DMS153 (cell line): ENCODE measurements around the gene LNP1.
"Not testable (repeated sequence)": the region's sequence is repeated elsewhere in the genome, so short reads cannot be mapped to it uniquely, and the experiment has no call there.

Experiments
- DNase-seq: peaks from one replicate; lab custom pipeline; 2025; lab: John Stamatoyannopoulos, UW

Gene LNP1

DNA sequence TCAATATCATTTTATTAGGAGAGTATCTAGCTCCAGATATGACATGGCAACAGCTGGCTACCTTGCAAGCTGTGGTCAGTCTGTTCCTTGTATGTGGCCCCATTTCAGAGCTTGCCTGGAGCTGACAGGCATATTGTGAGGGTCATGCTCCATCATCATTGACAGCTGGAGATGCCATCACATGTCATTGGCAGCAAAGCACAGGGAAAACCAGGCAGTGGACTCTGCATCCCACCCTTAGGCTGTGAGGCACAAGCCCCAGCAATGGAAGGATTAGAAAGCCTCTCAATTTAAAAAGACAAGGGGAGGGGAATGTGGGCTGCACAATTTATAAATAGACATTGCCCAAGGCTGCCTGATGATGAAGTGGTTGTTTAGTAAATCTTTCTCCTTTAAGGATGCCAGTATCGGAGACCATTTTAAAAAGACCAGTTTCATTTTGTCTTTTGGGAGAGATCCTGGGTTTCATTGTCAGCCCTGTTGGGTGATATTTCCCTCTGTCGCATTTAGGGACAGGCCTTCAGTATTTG, 27.9 kb downstream of the LNP1 start:
- DNase-seq = no peak

DNA sequence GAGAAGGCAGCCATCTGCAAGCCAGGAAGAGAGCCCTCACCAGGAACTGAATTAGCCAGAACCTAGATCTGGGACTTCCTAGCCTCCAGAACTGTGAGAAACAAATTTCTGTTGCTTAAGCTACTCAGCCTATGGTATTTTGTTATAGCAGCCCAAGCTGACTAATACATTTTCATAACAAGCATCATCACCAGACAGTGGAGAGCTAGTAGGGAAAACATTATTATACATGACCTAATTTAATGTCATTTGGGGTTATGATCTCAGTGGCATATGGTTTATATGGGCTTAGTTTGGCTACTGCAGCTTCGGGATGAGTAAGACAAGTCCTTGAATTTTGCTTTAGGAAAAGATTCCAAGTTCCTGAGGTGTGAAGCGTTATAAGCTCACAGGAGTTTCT, 35.6 kb downstream of the LNP1 start:
- no peak for DNase-seq

DNA sequence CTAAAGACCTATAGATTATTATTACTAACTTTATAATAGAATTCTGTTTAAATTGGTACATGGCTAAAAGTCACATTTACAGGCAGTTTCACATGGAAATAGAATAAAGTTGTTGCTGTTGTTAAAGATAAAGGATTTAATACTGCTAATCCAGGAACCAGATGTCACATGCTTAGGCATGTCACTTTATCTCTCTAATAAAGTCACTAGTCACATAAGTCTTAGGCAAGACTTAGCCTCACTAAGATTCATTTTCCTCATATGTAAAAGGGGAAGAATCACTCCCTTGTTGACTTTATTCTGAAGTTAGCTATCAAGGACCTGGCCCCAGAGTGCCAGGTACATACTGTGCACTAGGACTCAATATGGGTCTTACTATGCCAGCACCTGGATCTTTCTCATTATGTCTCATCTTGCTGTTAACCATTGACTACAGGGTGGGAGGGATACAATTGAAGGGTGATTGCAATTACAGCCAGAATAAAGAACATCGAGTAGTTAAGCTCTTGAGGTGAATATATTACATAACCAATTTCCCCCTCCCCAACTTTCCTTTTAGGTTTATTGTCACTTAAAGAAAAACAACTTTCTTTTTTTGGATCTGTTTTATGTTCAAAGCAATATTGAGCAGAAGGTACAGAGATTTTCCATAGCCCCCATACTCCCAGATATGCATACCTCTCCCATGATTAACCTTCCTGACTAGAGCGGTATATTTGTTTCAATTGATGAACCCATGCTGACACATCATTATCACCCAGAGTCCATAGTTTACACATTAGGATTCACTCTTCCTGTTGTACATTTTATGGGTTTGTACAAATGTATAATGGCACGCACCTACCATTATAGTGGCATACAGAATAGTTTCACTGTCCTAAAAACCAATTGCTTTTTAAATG, 36.6 kb downstream of the LNP1 start:
- no peak for DNase-seq

DNA sequence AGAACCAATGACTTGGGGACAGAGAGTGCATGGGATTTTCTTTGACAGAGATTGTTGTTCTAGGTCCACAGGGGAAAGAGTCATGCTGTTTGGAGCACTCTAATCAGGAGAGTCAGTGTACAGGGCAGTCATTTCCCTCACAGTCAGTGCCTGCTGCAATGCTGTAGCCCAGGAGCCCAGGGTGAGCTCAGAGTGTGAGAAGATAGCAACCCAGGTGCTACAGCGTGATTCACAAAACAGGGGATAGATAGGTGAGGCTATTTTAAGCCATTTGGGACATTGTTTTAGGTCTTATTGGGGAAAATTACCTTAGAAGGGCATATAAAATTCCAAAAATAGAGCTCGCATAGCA, 37.3 kb downstream of the LNP1 start:
- DNase-seq = no peak

DNA sequence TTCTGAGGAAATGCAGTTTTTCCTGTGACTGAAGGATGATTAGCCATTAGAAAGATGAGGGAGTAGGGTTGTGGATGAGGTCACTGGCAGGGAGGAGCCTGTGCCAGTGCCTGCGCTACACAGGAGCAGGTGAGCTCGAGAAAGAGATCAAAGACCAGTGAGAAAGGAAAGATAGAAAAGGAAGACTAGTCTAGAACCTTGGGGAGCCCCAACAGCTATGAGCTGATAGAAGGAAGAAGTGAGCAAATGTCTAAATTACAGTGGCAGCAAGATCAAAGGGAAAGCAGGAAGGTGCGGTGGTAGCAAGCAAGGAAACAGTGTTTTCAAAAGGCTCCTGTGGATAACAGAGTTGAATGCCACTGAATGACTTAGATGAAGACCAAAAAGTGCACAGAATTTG, 39.6 kb downstream of the LNP1 start:
- DNase-seq = no peak

DNA sequence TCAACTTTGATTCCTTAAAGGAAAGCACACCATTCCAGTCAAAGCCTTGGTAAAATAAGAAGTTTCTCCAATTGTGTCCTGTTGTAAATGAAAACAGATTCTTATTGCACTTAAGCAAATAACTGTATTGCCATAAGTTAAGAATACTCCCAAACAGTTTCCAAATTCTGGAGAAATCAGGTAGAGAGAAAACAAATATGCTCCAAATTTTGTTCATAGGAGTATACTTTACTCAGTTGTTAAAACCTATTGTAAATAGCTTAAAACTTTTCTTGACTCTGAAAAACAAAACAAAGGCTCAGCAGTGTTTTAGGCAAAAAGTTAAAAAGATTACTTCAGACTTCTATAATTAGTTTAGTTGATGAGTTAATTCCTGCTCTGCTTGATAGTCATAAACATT, 42.4 kb downstream of the LNP1 start:
- DNase-seq = no peak

DNA sequence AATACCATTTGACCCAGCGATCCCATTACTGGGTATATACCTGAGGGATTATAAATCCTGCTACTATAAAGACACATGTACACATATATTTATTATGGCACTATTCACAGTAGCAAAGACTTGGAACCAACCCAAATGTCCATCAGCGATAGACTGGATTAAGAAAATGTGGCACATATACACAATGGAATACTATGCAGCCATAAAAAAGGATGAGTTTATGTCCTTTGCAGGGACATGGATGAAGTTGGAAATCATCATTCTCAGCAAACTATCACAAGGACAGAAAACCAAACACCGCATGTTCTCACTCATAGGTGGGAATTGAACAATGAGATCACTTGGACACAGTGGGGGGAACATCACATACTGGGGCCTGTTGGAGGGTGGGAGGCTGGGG, 45.7 kb downstream of the LNP1 start:
- not testable (repeated sequence) for DNase-seq

DNA sequence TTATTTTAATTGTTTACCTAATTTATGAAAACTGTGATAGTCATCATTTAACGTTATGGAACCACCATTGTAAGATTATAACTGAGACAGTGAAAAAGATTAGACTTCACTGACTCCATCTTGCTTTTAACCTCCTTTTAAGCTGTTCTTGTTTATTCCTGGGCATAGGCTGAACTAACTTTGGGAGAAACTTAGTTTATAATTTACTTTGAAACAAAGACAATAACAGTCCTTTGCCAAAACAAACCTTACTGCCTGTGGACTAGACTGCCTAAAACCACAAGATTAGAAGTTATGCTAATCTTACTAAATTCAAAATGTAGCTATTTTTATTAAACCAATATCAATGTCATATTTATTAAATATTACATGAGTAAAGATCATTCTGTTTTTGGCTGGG, 46.7 kb downstream of the LNP1 start:
- no peak for DNase-seq

DNA sequence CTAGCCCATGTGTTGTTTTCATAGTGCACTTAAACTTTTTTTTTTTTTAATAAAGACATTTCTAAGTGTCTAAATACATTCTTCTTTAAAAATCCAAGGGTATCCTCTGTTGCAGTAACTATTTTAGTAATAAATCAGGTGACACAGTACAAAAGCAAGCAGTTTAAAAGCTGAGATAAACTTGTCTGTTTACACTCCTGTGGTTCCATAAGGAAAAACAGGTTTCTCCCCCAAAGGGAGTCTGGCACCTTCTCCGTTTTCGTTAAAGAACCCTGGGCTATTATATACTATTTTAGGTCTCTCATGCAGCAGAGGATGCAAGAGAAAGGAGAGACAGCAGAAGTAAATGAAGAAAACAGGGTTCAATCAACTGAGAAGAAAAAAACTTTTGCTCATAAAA, 47.9 kb downstream of the LNP1 start:
- DNase-seq = no peak

DNA sequence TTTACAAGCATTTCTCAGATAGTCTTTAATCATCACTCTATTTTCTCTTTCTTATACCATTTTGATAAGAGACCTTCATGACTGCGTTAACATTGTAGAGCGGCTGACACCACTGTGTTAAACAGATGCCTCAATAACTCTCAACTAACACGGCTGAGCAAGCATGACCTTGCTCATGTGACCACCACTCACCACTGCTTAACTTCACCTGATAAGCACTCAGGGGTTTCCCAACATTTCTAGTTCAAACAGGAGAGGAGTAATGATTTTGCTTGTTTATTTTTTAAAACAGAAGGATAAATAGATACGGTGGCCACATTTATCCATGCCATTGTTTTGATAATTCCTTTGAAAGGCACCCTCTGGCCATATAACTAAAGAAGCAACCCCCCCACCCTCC, 53.3 kb downstream of the LNP1 start:
- DNase-seq = no peak

DNA sequence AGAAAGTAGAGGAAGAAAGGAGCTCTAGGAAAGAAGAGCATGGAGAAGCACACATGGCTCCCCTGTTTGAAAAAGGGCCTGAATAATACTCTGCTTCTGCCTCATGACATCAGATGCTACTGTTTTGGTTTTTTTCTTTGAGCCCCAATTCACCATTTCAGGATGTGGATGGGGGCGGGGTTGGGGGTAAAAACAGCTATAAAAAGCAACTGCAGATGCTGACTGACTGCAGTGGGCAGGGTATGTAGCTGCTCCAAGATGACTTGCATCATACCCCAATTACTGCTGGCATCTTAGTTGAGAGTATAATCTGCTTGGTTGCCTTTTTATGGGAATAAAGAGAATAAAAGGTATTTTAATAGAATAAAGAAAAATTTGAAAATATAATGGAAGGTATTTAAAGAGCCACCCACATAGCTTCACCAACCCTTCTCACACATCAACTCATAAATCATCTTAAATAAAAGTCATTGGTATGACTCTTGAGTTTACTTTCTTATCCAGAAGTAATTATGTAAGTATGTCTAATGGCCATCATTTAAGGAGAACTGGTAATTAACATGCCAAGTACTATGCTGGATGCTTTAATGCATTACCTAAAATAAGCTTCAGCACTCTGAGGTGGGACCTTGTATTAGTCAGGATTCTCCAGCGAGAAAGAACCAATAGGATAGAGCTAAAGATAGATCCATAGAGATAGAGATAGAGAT, 54.7 kb downstream of the LNP1 start:
- DNase-seq = no peak

DNA sequence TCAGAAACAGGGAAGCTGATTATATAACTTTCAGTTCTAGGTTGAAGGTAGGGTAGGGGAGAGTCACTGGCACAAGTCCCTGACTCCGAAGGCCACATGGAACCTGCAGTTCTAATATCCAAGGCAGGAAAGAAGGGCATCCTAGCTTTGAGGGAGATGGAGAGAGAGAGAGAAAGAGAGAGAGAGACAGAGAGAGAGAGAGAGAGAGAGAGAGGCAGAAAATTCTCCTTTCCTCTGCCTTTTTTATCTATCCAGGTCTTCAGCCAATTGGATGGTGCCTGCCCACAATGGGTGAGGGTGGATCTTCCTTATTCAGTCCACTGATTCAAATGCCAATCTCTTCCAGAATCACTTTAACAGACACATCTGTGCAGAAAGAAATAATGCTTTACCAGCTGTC, 55.4 kb downstream of the LNP1 start:
- DNase-seq = no peak

DNA sequence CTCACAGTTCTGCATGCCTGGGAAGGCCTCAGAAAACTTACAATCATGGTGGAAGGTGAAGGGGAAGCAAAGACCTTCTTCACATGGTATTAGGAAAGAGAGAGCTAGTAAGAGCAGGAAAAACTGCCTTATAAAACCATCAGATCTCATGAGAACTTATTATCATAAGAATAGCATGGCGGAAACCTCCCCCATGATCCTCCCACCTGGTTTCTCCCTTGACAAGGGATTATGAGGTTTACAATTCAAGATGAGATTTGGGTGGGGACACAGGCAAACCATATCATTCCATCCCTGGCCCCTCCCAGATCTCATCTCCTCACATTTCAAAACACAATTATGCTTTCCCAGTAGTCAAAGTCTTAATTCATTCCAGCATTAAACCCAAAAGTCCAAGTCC, 56.5 kb downstream of the LNP1 start:
- no peak for DNase-seq

DNA sequence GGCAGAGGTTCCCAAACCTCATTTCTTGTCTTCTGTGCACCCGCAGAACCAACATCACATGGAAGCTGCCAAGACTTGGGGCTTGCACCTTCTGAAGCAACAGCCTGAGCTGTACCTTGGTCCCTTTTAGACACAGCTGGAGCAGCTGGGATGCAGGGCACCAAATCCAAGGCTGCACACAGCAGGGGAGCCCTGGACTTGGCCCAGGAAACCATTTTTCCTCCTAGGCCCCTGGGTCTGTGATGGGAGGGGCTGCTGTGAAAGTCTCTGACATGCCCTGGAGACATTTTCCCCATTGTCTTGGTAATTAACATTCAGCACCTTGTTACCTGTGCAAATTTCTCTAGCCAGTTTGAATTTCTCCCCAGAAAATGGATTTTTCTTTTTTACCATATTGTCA, 57.5 kb downstream of the LNP1 start:
- no peak for DNase-seq

DNA sequence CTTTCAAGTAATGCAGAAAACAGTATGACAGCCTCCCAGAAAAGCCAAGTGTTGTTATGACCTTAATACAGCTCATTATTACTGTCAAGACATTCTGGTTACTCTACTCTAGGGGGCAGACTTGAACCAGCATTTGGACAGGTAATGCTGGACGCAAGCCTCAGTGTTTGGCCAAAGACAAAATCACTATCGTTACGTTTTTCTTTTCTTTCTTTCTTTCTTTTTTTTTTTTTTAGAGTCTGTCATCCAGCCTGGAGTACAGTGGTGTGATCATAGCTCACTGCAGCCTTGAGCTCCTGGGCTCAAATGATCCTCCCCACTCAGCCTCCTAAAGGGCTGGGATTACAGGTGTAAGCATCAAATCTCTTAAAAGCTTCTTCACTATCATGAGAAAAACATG, 61.7 kb downstream of the LNP1 start:
- DNase-seq = peak; percentile 45

DNA sequence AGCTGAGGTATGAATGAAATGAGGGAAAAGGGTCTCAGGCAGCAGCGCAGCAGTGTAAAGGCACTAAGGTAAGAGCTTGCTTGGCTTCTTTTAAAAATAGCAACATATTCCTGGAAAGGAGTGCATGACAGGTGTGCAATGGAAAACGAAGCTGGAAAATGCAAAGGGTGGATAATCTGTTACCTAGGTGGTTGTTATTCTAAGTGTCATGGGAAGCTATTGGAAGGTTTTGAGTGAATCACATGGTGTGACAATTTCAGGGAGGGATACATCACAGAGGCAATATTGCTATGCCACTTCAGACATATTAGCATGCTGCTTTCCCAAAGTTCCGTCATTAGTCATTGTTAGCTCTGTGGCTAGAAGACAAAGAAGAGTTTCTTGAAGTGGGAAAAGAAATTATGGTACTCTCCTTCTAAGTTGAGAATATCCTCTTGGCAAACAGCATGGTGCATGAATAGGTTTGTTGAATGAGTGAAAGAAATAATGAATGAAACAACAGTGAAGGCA, 62.4 kb downstream of the LNP1 start:
- DNase-seq = no peak

DNA sequence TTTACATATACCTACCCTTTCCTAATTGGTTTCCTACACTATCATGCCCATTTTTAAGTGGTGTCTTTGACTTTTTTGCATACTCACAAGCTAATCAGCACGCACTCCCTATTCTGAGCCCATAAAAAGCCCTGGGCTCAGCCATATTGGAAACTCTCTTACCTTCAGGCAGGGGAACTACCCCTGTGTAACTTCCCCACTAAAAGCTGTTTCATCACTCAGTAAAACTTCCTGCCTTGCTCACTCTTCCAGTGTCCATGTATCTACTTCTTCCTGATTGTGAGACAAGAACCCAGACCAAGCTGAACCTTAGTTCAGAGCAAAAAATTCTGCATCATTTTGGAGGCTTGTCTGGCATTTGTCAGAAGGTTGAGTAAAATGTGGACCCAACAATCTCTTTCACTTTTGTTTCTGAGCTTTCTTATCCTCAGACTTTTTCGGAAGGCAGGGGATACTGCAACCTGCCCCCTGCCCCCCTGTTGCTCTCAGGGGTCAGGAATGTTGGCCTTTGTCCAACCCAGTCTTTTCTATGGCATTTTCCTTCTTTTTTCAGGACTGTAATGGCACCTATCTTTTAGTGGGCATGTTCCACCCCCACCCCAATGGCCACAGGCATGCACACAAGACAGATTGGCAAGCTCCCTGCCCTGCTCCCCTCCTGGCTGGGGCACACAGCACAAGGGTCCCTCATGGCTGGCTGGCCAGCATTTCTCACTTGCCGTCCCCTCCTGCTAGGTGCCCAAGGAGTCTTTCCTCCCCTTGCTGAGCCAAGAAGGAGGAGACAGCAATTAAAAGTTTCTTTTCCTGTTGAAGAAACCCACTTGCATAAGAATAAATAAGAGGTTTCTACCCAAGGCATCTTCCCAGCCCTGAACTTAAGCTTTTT, 64.8 kb downstream of the LNP1 start:
- no peak for DNase-seq

DNA sequence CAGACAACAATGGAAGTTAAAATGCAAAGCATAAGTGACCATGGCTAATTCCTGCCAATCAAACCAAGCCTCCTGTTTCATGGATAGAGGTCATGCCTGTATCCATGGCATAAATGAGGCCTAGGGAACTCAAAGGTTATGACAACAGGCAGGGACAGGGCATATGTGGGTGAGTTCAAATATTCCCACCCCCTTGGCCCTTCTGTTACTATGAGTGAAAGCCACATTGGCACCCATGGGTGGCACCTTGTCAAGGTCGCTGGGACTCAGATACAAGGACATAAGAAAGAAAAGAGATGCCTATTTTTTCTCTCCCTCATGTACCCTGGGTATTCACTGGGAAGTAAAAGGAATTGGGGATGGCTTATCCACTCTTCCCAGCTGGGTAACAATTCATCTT, 65.8 kb downstream of the LNP1 start:
- no peak for DNase-seq

DNA sequence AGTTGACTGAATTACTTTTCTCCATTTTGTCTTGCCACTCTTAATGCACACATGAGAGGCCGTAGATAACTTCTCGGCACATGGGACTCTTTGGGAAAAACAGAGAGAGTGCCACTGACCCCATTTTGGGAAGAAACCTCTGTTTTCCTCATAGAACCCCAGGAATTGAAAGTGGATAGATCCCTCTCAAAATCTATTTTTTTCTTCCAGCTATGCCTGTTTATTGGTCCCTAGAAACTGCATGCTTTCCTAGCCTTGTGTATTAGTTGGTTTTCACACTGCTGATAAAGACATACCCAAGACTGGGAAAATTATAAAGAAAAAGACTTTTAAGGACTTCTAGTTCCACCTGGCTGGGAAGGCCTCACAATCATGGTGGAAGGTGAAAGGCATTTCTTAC, 67.3 kb downstream of the LNP1 start:
- DNase-seq = no peak

DNA sequence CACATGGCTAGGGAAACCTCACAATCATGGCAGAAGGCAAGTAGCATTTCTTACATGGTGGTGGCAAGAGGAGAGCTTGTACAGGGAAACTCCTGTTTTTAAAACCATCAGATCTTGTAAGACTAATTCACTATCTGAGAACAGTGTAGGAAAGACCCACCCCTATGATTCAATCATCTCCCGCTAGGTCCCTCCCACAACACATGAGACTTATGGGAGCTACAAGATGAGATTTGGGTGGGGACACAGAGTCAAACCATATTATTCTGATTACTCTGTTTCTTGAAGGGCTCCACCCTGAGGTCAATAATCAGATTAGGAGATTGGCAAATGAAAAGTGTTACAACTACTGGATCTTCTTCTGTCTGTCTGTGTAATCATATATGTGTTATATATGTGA, 69.6 kb downstream of the LNP1 start:
- DNase-seq = no peak

DNA sequence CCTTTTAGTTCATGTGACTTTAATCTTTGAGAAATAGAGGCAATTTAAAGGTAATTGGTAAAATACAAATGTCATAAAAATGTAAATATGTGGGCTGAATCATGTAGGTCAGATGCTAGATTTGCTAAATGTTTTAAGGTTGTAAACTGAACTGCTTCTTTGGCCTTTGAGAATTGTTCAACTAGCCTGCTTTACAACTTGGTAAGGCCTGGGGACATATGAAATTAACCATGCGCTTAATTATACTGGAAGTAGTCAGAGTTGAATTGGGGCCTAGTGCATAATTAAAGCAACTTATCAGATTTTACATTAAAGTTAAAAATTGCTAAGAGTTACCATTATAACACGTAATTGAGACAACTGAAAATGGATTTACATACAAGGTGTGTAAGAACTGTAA, 70.1 kb downstream of the LNP1 start:
- no peak for DNase-seq

DNA sequence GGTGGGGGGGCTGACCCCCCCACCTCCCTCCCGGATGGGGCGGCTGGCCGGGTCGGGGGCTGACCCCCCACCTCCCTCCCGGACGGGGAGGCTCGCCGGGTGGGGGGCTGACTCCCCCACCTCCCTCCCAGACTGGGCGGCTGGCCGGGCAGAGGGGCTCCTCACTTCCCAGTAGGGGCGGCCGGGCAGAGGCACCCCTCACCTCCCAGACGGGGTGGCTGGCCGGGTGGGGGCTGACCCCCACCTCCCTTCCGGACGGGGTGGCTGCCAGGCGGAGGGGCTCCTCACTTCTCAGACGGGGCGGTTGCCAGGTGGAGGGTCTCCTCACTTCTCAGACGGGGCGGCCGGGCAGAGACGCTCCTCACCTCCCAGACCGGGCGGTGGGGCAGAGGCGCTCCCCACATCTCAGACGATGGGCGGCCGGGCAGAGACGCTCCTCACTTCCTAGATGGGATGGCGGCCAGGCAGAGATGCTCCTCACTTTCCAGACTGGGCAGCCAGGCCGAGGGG, 76.6 kb downstream of the LNP1 start:
- not testable (repeated sequence) for DNase-seq
